ENCODE measurements around the gene SLC4A1. TPM values are rescaled to one million over a fixed set of nuclear protein-coding genes. Genes with fewer than 3 reads are reported as not detected.

SLC4A1 gene
- total RNA-seq, 1 experiment from 2014 or later = not detected

GRCh38 chr17:44200478-44201155, 67.3 kb downstream of the SLC4A1 start:
- Mint-ChIP-seq H3K4me1 (peaks cover 26% of the 10 kb centered on the region), H3K27me3 (ENCODE audit: low read depth) (no peaks in the 10 kb centered on the region), H3K9me3 (no peaks in the 10 kb centered on the region), H3K4me3 (peak overlapping the region; percentile 85), H3K27ac (peak overlapping the region; percentile 98), H3K36me3 (peaks cover 18% of the 10 kb centered on the region)
- ChIA-PET CTCF (interaction anchor here (0.7 to 5.1 kb wide), 9 partner anchors 10 to 158 kb away, joined by 3 to 47 read pairs (median 4); partner anchors contain the start of gene GRN), POLR2A (interaction anchor here (0.6 to 1.8 kb wide), 2 partner anchors 14 to 129 kb away, joined by 5 to 9 read pairs; partner anchors contain the start of gene TMUB2)
- TF ChIP-seq FOXP4 (CRISPR knock-in tag; IDR thresholded peaks at IDR 0.05) (no peak), MAX (CRISPR knock-in tag; IDR thresholded peaks at IDR 0.05) (peak; percentile 47), TP53 (CRISPR knock-in tag; IDR thresholded peaks at IDR 0.05) (0 out of 2 replicates have a peak, but pooled peaks have one; percentile 29), USF2 (CRISPR knock-in tag; IDR thresholded peaks at IDR 0.05) (peak; percentile 7; the same call in 1 of the 2 replicates), ZNF425 (CRISPR knock-in tag; conservative IDR thresholded peaks at IDR 0.05) (no peak), RELA (CRISPR knock-in tag; IDR thresholded peaks at IDR 0.05; ENCODE audit: borderline replicate concordance) (peak; percentile 52; the same call in 1 of the 2 replicates), GABPB1 (CRISPR knock-in tag; IDR thresholded peaks at IDR 0.05) (peak; percentile 55; the same call in 1 of the 2 replicates), KAT7 (CRISPR knock-in tag; IDR thresholded peaks at IDR 0.05; ENCODE audit: borderline replicate concordance) (0 out of 2 replicates have a peak, but pooled peaks have one; percentile 35), JAZF1 (CRISPR knock-in tag; IDR thresholded peaks at IDR 0.05) (no peak), SP1 (CRISPR knock-in tag; conservative IDR thresholded peaks at IDR 0.05) (peak; percentile 14; the same call in 1 of the 2 replicates), PREB (CRISPR knock-in tag; IDR thresholded peaks at IDR 0.05; ENCODE audit: borderline replicate concordance) (0 out of 2 replicates have a peak, but pooled peaks have one; percentile 34), PRRX2 (CRISPR knock-in tag; IDR thresholded peaks at IDR 0.05) (no peak), ZBTB43 (CRISPR knock-in tag; IDR thresholded peaks at IDR 0.05) (0 out of 2 replicates have a peak, but pooled peaks have one; percentile 25), ETV6 (CRISPR knock-in tag; IDR thresholded peaks at IDR 0.05) (peak; percentile 56; the same call in 1 of the 2 replicates)
- ATAC-seq = peak; percentile 19
- DNase-seq (ENCODE audit: low spot score) = no peak
